GM21526 (cell line): Measurements from ENCODE around the gene MAP2K7.
"Not testable (repeated sequence)": the region's sequence is repeated elsewhere in the genome, so short reads cannot be mapped to it uniquely, and the experiment has no call there.

ENCODE experiments used
- ATAC-seq: cut with Tn5 transposase; IDR thresholded peaks from one replicate; pipeline ENCODE4 v1.9.1; 2021; ENCODE audit warnings: moderate library complexity; ENCODE audit not compliant: unreplicated experiment, low FRiP score

Gene MAP2K7

DNA sequence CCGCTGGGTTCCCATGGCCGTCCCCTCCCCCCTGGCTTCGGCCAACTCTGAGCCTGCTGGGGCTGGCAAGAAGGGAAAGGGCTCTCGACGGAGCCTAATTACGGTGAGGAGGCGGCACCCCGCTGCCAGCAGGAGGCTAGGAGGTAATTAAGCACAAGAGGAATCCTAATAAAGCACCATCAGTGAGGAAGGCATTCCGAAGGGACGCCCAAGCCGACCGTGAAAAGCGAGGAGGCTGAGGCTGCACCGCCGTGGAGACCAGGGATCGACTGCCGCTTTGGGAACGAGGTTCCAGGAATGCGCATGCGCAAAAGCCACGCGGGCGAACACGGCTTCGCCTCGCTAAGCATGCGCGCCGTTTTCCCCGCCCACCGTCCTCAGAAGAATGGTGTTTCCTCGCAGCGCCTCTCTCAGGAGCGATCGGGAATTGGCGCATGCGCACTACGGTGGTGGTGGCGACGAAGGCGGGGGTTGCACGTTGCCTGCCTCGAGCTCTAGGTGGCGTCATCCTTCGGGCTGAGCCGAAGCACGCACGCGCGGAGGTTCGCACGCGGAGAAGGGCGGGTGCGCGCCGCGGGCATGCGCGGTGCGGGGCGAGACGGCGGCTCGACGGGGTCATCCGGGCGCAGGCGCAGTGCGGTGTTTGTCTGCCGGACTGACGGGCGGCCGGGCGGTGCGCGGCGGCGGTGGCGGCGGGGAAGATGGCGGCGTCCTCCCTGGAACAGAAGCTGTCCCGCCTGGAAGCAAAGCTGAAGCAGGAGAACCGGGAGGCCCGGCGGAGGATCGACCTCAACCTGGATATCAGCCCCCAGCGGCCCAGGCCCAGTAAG, at the start of gene MAP2K7:
Gene MAP2K7, plus strand, starts transcription at position 634 of the 830 bp plus-strand sequence. Its CDS starts 68 bp downstream, at position 702.
- peak; percentile 67 for ATAC-seq

DNA sequence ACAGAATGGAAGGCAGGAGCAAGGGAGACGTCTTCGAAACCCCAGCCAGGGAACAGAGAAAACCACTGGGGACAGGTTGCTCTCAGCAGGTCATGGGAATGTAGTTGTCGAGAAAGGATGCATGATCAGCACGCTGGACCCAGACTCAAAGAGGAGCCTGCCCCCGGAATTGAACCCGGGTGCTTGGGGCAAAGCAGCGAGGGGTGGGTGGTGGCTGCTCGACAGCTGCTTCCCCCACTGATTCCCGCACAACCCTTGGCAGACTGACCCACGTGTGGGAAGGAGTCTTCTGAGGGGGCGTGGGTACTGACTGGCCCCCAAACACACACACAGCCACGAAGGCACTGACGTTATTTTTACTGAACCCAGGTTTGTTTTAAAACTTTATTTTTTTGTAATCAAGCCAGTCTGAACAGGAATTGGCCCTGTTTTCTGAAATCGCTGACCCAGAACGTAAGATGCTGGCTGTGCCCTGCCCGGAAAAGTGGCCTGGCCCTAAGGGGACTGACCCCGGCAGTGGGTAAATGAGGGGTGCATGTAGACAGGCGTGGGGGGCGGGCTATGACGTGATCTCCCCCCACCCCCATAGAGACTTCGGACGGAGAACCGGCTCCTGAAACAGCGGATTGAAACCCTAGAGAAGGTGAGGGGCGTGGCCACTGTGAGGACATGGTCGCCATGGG, 48.1 kb upstream of the MAP2K7 start:
- no peak for ATAC-seq

DNA sequence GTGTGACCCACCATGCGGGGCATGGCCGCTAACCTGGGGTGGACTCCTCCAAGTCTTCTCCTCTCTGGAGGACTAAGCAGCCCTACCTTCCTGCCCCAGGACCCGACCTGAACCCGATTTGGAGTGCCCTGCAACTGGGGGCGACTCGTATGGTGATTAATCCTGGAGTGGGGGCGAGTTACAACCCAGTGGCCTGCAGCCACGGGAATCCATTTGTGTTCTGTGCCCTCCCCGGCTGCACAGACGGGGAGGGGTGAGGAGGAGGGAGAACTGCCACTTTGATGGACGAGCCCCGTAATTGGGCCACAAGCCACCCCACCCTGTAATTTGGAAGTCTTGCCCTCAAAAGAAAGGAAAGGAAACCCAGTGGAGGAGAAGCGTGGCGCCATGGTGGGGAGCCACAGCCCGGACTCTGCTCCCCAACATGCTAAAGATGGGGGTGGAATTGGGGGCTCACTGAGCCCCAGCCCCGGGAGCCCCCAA, 47.5 kb upstream of the MAP2K7 start:
- no peak for ATAC-seq

DNA sequence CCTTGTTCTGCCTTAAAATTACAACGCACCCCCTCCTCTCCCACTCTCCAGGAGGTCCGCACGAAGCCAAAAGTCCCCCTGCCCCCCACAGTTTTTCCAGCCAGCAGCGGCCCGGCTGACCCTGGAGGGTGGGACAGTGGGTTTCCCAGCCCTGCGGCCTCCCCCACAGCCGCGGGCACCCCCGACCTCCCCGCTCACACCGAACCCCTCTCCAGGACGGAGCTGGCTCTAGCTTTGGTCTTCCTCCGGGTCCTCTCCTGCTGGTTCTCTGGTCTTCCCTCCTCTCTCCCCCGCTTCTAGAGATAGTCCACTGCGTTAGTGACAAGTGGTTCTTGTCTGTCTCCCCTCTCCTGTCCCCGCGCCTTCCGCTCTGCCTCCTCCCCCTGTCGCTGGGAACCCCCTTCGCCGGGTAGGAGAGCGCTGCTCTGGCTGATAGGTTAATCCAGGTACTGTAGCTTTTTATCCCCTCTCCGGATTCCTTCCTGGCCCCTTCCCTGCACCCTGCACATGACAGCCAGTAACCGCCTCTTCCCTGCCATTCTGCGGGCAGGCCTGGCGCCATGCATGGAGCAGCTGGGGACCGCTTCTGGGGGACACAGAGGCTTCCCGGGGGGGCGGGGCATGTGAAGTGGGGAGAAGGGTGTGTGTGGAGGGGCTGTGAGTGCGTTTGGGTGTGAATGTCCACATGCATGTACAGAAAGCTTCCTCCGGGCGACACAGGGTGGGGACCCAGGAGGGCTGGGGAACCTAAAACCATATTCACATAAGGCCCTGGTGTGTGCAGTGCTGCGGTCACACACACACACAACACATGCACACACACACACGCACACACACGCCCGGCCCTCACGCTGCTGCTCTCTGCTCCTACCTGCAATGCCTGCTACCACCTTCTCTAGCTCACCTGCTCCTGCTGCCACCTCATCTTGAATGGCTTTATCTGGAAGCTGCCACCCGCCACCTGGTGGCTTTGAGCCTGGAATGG, 46.7 kb upstream of the MAP2K7 start:
- no peak for ATAC-seq

DNA sequence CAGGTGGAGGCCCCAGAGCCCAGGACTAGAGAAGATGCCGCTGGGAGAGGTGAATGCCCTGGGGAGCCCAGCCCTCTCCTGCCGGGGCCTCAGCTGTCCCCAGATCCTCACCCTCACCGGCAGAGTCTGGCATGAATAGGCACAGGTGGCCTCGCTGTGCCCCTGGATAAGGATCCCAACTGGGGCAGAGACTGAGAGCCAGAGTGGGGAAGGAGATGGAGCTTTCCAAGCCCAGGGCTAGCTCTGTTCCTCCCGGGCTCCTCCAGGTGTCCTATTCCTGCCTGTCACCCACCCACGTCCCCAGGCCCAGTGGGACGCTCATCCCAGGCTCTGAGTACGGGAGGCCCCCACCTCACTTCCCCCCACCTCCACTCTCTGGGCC, 46.0 kb upstream of the MAP2K7 start:
- no peak for ATAC-seq

DNA sequence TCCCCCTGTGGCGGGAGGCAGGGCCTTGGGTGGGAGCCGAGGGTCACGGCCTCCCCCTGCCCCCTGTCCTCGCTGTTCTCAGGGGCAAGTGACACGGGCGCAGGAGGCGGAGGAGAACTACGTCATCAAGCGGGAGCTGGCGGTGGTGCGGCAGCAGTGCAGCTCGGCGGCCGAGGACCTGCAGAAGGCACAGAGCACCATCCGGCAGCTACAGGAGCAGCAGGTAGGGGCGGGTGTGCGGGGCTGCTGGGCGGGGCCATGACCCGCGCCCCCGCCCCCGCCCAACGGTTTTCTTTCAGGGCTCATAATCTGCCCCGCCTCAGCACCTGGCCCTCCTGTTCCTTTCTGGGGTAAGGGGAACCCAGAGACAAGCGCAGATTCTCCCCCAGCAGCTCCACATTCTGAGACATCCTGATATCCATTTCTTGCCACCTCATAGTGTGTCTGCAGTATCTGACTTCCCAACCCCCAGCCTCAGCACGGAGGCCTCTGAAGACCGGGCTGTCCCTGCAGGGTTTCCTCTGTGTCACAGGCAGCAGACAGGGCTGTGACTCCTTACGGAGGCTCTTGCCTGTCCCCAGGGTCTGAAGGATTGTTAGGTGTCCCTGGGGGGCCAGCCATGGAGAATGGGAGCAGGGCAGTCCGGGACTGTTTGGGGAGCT, 45.4 kb upstream of the MAP2K7 start:
- ATAC-seq = no peak

DNA sequence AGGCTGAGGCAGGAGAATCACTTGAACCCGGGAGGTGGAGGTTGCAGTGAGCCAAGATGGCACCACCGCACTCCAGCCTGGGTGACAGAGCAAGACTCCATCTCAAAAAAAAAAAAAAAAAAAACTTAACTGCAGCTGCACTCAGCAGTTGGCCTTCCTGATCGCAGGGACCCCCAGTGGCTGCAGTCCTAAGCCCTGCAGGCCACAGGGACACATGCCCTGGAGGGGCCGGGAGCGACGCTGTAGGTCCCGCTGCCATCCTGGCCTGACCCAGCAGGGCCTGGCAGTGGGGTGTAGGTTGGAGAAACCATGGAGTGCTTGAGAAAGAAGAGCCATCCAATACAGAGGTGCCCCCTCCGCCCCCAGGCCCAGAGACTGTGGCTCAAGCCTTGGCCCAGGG, 44.6 kb upstream of the MAP2K7 start:
- not testable (repeated sequence) for ATAC-seq

DNA sequence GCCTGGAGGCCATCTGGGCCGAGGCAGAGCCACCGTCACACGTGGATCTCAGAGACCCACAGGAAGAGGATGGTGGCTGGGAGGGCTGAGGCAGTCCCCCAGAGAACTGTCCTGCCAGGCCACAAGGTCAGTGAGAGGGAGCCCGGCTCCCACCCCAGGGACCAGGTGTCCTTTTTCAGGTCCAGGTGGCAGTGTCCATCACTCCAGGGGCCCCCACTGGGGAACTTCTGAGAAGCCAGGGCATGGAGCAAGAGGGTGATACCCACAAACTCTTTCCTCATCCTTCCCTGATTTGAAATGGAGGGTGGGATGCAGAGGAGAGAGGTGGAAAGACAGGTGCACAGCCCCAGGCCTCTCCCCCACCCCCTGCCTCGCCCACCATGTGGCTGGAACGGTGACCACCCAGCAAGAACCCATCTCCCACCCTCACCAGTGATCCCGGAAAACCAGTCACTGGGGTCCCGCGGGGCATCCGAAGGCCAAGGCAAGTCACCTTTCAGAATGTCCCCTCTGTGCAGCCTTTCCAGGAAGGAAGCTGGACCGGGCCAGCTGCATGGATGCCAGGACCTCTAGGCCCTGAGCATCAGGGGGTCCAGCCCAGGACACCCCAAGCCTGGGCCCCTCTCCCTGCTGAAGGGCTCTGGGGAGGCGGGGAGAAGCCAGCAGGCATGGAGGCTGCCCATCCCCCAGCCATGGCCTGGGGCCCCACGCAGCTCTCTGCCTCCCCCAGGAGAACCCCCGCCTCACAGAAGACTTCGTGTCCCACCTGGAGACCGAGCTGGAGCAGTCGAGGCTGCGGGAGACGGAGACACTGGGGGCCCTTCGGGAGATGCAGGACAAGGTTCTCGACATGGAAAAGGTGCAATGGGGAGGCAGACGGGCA, 43.6 kb upstream of the MAP2K7 start:
- ATAC-seq = no peak

DNA sequence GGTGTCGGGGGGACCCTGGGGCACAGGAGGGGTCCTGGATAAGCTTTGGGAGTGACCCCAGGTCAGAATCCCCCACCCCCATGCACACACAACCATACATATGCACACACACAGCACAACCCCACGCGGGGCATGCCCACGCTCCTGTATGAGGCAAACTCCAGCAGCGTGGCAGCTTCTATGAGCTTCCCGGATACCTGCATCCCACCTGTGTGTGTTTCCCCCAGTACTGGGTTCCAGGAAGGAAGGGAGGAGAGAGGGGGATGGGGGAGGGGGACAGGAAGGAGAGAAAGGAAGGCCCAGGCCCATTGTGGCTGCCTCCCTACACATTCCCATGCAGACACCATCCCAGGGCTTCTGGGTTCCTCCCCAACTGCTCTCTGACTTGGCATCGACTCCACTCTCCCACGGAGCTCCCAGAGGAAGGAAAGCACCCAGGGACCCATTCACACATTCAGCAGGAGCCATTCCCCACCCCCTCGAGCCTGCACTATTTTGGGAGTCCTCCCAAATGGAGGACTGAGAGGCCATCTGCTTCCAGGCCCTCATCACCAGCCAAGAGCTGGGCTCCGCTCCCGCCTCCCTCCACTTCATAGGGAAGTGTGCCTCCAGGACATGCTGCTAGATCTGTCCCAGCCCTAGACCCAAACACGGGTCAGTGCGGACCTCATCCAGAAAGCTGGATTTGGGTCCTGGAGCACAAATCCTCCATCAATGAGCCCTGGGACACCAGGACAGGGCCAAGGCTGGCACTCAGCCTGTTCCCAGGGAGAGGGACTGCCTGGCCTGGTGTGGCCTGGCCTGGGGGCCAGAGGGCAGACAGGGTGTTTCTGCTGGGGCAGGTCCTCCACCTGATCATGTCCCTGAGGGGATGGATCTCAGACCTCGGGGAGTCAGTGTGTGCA, 42.7 kb upstream of the MAP2K7 start:
- ATAC-seq = no peak

DNA sequence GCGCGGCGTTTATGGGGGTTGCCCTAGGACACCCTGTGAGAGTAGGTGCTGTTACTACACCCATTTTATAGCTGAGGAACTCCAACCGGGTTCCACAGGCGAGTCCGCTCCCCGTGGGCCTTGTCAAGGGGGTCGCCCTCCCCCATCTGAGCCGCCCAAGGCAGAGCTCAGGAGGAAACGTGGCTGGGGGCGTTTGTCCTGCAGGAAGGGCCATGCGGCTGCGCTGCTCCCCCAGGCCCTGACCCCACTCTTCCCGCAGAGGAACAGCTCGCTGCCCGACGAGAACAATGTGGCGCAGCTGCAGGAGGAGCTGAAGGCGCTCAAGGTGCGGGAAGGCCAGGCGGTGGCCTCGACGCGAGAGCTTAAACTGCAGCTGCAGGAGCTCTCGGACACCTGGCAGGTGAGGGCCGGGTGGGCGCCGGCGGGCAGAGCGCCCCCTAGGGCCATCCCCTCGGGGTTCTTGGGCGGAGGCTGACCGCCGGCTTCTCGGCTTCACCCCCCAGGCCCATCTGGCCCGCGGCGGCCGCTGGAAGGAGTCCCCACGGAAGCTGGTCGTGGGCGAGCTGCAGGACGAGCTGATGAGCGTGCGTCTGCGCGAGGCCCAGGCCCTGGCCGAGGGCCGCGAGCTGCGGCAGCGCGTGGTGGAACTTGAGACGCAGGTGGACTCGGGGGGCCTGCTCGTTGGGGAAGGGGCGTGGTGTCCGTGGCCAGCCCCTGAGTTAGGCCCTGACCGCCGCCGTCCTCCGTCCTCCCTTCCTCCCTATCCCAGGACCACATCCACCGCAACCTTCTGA, 41.9 kb upstream of the MAP2K7 start:
- no peak for ATAC-seq

DNA sequence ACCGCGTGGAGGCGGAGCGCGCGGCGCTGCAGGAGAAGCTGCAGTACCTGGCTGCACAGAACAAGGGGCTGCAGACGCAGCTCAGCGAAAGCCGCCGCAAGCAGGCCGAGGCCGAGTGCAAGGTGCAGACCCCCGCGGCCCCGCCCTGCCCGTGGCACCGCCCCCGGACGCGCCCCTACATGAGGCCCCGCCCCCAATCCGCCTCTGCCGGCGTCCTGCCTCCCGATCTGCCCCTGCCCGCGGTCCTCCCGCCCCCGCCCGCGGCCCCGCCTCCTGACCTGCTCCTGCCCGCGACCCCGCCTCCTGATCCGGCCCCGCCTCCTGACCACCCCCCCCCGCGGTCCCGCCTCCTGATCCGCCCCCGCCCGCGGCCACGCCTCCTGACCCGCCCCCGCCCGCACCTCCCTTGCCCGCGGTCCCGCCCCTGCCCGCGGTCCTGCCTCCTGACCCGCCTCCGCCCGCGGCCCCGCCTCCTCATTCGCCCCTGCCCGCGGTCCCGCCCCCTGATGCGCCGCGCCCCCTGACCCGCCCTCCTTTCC, 41.2 kb upstream of the MAP2K7 start:
- no peak for ATAC-seq

DNA sequence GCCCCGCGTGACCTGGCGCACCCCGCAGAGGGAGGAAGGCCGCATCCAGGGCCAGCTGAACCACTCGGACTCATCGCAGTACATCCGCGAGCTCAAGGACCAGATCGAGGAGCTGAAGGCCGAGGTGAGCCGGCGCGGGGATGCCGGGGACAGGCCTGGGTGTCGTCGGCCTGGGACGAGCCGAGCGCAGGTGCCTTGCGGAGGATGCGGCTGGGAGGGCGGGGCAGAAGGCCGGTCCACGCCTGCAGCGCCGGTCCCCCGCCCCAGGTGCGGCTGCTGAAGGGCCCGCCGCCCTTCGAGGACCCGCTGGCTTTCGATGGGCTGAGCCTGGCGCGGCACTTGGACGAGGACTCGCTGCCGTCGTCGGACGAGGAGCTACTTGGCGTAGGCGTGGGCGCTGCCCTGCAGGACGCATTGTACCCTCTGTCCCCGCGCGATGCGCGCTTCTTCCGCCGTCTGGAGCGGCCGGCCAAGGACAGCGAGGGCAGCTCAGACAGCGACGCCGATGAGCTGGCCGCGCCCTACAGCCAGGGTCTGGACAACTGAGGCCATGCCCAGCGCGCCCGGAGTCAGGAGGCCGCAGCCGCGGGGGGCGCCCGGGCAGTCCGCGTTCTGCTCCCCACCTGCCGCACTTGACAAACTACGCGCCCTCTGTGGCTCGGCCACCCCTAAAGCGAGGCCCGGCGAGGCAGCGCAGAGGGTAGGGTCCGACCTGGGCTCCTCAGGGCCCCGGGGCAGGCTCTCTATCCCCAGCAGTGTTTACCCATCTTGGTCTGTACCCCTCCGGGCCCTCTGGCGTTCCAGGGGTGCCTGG, 40.3 kb upstream of the MAP2K7 start:
- no peak for ATAC-seq

DNA sequence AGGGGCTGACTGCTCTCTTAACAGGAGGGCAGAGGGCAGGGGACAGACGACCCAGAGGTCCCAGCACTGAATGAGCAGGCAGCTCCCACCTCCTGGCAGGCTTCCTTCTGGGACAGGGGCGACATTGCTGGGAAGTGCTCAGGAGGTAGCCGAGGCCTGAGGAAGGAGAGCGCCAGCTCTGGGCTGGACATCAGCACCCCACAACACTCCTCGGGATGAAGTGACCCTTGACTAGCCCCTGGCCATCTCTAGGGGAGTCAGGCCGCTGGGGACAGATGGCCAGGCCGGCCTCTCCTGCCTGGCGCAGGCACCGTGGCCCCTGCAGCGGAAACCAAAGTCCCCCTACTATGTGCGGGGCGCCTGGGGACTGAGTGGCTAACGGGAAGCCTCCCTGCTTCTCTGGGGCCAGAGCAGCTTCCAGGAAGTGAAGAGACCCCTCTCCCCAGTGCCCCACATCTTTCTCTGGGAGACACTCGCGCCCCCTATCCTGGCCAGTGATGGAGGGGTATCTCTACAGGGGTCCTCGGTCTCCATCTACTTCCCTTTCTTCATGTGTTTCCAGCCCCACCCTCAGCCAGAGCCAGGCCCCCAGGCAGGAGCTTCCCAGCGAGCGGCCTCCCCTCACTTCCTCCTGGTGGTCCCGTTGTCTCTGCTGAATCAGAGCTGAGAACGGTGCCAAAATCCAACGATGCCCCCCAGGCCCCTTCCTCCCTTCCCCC, 39.5 kb upstream of the MAP2K7 start:
- no peak for ATAC-seq

DNA sequence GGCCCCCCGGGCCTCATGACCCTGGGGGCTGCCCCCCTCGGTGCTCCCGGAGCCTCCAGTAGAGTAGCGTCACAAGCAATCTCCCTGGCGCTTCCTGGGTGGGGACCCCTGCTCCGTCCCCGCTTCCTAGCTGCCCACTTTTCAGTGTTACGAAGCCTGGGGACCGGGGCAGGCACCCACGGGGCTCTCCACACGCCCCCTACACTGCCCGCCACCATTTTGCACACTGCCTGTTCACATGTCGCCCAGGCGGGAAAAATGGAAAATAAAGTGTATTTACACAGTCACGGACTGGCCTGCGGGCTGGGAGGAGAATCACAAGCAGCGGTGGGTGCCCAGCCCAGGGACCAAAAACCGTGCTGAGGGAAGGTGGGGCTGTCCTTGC, 39.0 kb upstream of the MAP2K7 start:
- ATAC-seq = no peak

DNA sequence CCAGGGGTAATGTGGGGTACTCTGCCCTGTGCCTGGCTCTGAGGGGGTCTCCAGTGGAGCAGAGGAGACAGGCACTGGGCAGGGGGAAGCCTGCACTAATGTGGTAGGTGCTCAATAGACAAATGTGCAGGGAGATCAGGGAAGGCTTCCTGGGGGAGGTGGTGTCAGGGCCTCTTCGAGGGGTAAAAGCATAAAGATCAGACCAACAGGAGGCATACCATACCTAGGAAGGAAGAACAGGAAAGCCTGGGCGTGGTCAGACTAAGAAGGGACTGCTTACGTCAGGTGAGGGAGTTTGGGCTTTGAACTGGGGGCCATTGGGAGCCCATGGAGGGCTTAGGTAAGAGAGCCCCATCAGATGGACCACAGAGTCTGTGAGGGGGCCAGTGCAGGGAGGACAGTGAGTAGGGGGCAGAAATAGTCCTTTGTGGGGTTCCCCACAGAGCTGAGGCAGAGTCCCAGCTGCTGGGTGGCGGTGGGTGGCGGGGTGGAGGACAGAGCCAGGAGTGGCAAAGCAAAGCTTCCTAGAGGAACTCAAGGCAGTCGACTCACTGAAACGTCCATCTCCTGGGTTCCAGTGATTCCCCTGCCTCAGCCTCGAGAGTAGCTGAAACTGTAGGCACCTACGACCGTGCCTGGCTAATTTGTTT, 38.3 kb upstream of the MAP2K7 start:
- no peak for ATAC-seq
